NCI-H2081 (cell line): Measurements from ENCODE around the gene NR3C2.

Experiments
- DNase-seq, 2 experiments: peaks; one replicate each; lab custom pipeline; 2025; lab: John Stamatoyannopoulos, UW

Gene NR3C2

DNA sequence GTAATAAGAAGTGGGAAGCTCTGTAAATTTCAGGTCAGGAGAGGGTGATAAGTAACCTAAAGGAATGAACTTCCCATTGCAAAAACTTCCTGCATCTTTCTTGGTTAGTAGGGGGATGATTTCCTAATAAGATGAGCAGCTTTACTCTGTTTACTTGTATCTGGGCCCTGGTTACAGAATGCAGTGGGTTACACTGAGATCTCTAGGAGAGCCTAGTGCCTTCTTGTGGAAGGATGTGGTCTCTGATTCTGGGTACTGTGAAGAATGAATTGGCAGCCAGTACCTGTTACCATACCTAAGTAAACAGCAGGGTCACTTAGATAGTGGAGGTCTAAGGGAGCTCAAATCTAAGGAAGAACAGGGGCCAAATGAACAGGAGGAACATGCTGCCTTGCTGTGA lies 389.8 kb downstream of the NR3C2 start:
- DNase-seq = no peak

DNA sequence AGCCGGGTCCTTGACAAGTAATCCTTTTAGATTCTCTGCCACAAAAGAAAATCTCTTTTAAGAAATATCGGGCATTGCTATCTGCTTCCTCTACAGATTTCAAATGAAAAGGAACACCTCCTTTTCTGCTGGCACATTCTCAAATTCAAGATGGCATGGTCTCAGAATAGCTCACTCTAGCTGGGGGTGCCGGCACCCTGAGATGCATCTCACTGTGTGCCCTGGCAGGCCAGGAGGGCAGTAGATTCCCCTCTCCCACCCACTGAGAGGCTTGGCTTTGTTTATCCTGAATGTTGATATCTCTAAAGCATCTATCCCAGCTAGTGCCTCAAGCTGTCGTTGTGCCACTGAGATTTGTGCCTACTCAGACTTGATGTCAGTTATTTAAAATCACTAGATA lies 390.8 kb downstream of the NR3C2 start:
- no peak for DNase-seq

DNA sequence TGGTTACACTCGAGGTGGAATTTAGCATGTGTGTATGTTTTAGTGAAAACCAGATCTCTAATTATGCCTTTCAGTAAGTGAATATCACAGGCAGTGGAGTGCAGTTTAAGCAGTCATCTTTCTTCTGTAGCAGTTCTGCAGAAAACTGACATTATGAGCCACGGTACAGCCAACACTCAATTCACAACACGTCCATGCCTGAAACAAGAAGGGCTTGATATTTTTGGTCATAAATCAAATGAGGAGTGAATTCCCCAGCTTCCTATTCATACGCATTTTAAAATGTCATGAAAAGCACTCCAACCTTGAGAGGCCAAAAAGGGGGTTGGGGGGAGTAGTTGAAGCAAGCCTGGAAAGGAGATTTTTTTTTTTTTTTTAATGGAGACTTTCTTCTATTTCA lies 393.6 kb downstream of the NR3C2 start:
- DNase-seq = no peak

DNA sequence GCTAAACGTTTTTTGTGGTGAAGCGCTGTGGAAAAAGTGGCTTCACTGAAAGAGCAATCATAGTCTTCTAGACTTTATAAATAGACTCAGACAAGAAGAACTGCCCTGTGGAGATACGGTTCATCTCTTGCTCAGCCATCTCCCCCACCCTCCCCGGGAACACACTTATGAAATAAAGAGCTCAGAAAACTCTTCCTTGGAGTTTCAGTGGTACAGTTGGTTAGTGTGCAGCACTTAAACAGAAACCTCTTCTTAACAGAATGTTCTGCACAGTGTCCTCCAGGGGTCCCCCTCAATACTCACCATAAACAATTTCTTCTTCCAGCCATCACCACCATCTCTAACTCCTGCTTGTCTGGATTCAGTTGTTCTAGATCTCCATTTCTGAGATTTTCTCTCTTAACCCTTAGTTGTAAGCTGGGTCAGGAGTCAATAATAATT lies 397.3 kb downstream of the NR3C2 start:
- DNase-seq = no peak

DNA sequence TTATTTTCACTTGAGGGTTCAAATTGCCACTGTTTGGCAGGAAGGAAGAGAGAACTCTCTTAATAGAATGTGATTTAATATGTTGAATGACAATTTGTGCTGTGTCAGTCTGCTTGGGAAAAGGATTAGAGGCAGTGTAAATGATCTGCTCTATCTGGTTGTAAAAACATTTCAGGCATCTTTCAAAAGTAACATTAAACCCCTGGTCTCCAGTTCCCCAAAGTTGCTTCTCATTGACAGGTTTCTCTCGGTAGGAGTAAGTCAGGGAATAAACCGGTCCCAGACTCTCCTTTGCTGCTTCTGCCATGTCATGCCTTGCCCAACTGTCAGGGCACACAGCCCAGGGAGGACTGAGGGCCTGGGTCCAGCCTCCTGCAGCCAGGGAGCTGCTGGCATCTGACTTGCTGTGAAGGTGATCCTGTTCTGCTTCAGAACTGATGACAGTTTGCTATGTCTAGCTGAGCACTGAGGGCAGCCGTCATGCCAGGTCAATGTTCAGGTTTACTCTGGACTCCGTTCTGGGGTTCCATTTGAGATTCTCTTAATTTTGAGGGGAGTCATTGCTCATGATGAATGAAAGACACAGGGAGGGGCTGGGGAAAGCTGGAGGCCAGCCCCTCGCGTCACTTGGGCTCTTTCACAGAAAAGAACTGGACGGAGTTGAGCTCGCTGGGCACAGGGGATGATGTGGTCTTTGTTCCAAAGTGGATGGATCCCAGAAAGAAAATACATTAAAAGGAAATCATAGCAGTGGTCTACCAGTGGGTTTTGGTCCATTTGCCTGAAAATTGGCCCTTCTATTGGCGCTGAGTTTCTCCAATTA lies 397.9 kb downstream of the NR3C2 start:
- DNase-seq = no peak

DNA sequence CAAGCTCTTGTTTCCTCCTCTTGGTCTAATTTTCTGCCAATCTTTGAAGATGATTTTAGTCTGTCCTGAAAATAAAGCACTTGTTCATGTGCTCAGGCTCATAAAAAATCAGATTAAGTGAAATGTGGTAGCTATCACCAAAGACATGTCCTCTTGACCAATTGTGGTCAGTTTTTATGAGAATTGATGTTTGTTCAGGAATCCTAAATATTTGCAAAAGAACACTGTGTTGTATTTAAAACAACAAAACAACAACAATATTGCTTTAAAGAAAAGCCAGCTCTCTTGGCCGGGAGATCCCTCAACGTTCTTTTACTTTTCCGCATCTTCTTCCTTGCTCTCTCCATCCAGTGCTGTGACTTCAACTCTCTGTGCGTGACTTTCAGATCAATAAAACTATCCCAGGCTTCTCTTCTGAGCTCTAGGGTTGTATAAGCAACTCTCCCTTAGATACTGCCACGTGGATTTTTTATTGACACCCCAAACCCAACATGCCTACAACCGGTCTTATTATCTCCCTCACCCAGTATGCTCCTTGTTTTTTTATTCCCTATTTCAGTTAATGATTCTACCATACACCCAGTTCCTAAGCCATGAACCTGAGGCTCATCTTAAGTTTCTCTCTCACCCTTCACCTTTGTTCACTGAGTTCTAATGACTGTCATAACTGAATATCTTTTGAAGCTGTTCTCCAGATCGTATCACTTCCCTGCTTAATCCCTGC lies 400.4 kb downstream of the NR3C2 start:
- no peak for DNase-seq

DNA sequence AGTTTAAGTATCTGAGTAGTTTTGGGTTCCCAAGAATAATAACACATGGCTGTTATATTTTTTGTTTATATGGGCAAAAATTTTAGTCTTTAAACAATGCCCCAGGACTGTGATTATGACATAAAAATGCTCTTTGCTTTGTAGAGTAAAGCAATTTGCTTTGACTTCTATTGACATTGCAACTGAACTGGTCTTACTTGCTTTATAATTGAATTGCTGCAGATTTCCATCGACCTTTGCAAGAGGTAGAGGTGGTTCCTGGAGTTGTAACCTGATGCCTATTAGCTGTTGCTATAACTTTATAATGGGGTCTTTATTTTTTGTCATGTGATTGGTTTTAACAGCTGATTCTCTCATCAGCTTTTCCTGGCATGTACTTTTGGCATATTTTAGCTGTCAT lies 407.4 kb downstream of the NR3C2 start:
- DNase-seq = no peak

DNA sequence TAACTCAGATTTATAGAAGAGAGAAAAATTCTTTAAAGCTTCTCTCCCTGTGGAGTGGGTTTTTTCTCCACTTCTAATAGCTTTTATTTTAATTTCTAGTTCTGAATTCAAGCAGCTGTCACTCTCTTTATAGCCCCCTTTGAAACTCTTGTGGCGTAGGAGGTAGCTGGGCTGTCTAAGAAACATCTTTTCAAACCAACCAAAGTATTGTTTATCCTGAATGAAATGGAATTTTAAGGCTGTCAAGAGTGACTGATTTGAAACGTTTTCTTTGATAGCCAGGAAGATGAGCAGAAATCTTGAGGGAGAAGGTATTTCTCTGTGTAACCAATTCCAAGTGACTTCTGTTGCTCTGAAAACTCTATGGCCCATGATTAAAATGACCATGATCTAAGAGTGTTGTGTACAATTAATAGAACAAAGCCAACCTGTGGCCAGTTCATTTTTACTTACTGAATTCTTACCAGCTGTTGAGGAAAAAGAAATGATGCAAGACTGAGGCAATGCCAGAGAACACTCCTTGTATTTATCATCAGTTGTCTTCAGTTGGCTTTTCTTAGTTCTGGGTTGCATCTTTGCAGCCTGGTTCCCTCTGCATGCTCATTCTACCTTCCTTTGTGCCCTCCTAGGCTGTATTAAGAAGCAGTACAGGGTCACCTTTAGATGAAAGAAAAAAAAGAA lies 411.9 kb downstream of the NR3C2 start:
- no peak for DNase-seq

DNA sequence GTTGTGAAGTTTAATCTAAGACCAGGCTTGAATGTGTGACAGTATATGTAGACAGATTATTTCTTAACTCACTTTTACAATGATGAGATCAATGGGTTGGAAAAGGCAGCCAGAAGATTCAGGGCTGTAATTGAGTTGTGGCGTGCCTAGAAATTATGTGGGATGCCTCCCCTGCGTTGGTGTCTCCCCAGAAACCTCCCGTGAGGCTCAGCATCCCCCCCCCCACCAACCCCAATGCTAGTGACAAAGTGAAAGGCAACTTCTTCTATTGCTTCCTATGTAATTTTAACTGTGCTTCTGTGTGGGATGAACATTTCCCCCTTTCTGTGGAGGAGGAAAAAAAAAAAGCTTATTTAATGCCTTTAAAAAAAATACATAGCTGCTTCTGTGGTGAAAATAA lies 412.4 kb downstream of the NR3C2 start:
- DNase-seq = no peak
